Endothelial cell (in vitro differentiated cells): ENCODE results near the gene LCA5L. TPM values are rescaled to one million over a fixed set of nuclear protein-coding genes. Genes with fewer than 3 reads are reported as not detected.

Experiments
- DNase-seq: peaks from one replicate; pipeline ENCODE4 v3.0.0; 2021; ENCODE audit warnings: low spot score
- H3K27ac Mint-ChIP-seq: one replicate; pipeline ENCODE4 v1.8.0; 2021; ENCODE audit warnings: mixed read lengths, inconsistent platforms; ENCODE audit not compliant: unreplicated experiment
- H3K27me3 Mint-ChIP-seq: one replicate; pipeline ENCODE4 v1.8.0; 2021; ENCODE audit warnings: mild to moderate bottlenecking, moderate library complexity, mixed read lengths, inconsistent platforms; ENCODE audit not compliant: unreplicated experiment
- H3K36me3 Mint-ChIP-seq: one replicate; pipeline ENCODE4 v1.8.0; 2021; ENCODE audit warnings: mild to moderate bottlenecking, low read depth, mixed read lengths, inconsistent platforms; ENCODE audit not compliant: unreplicated experiment
- H3K4me1 Mint-ChIP-seq: one replicate; pipeline ENCODE4 v1.8.0; 2021; ENCODE audit warnings: mild to moderate bottlenecking, mixed read lengths, inconsistent platforms; ENCODE audit not compliant: unreplicated experiment
- H3K4me3 Mint-ChIP-seq: one replicate; pipeline ENCODE4 v1.8.0; 2021; ENCODE audit warnings: mild to moderate bottlenecking, mixed read lengths, inconsistent platforms; ENCODE audit not compliant: unreplicated experiment
- H3K9me3 Mint-ChIP-seq: one replicate; pipeline ENCODE4 v1.8.0; 2021; ENCODE audit warnings: mixed read lengths, inconsistent platforms; ENCODE audit not compliant: unreplicated experiment
- total RNA-seq: library from RNA; stranded (reverse); fragmentation: NEBNext Ultra II Directional; extraction: Animal tissue kit (Norgen Biotek cat#: 25700); gene quantifications from one replicate; pipeline ENCODE4 v1.2.1, GENCODE V29; 2021; ENCODE audit not compliant: unreplicated experiment
- TF ChIP-seq, protein P1 (sequence below): fragments of 200-600 bp; sonication (generic); IDR thresholded peaks from one replicate; pipeline ENCODE4 v1.5.0; 2021; ENCODE audit warnings: antibody characterized with exemption; ENCODE audit not compliant: unreplicated experiment

The LCA5L gene
- total RNA-seq, 1 donor from 2014 or later: 0.59 TPM

- H3K4me1 Mint-ChIP-seq: no peaks in the 10 kb centered on the region
- no peak overlapping the region for H3K27ac Mint-ChIP-seq
- TF ChIP-seq, protein P1, sequence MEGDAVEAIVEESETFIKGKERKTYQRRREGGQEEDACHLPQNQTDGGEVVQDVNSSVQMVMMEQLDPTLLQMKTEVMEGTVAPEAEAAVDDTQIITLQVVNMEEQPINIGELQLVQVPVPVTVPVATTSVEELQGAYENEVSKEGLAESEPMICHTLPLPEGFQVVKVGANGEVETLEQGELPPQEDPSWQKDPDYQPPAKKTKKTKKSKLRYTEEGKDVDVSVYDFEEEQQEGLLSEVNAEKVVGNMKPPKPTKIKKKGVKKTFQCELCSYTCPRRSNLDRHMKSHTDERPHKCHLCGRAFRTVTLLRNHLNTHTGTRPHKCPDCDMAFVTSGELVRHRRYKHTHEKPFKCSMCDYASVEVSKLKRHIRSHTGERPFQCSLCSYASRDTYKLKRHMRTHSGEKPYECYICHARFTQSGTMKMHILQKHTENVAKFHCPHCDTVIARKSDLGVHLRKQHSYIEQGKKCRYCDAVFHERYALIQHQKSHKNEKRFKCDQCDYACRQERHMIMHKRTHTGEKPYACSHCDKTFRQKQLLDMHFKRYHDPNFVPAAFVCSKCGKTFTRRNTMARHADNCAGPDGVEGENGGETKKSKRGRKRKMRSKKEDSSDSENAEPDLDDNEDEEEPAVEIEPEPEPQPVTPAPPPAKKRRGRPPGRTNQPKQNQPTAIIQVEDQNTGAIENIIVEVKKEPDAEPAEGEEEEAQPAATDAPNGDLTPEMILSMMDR: no peak
- no peaks in the 10 kb centered on the region for H3K27me3 Mint-ChIP-seq
- no peak for DNase-seq
- no peaks in the 10 kb centered on the region for H3K36me3 Mint-ChIP-seq
- no peaks in the 10 kb centered on the region for H3K9me3 Mint-ChIP-seq
- H3K4me3 Mint-ChIP-seq: no peak overlapping the region
Measured at GRCh38 chr21:39472786-39473185, 27.2 kb upstream of the LCA5L start.

GRCh38 chr21:39471598-39471997 is 26.0 kb upstream of the LCA5L start:
- no peak for DNase-seq
- Mint-ChIP-seq H3K9me3 (no peaks in the 10 kb centered on the region), H3K4me3 (no peak overlapping the region), H3K27me3 (no peaks in the 10 kb centered on the region), H3K36me3 (no peaks in the 10 kb centered on the region), H3K27ac (no peak overlapping the region), H3K4me1 (no peaks in the 10 kb centered on the region)
- TF ChIP-seq, protein P1: no peak

GRCh38 chr21:39468559-39468958 is 23.0 kb upstream of the LCA5L start:
- DNase-seq: no peak
- Mint-ChIP-seq H3K36me3 (no peaks in the 10 kb centered on the region), H3K4me3 (no peak overlapping the region), H3K27ac (no peak overlapping the region), H3K9me3 (no peaks in the 10 kb centered on the region), H3K27me3 (no peaks in the 10 kb centered on the region), H3K4me1 (no peaks in the 10 kb centered on the region)
- TF ChIP-seq, protein P1: no peak

- H3K27me3 Mint-ChIP-seq: no peaks in the 10 kb centered on the region
- TF ChIP-seq, protein P1: no peak
- H3K9me3 Mint-ChIP-seq: no peaks in the 10 kb centered on the region
- no peaks in the 10 kb centered on the region for H3K4me1 Mint-ChIP-seq
- DNase-seq: no peak
- H3K36me3 Mint-ChIP-seq: no peaks in the 10 kb centered on the region
- no peak overlapping the region for H3K27ac Mint-ChIP-seq
- no peak overlapping the region for H3K4me3 Mint-ChIP-seq
Measured at GRCh38 chr21:39467746-39468145, 22.2 kb upstream of the LCA5L start.

DNA sequence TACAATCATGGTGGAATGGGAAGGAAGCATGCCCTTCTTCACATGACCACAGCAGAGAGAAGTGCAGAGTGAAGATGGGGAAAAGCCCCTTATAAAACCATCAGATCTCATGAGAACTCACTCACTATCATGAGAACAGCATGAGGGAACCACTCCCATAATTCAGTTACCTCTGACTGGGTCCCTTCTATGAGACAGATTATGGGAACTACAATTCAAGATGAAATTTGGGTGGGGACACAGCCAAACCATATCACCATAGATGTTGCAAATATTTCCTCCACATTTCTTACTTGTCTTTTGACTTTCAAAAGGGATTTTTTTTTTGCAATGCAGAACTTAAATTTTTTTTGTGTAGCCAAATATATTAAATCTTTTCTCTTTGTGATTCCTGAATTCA is 21.0 kb upstream of the LCA5L start:
- Mint-ChIP-seq H3K9me3 (no peaks in the 10 kb centered on the region), H3K4me1 (no peaks in the 10 kb centered on the region)

More for the DNA sequence above, 21.0 kb upstream of the LCA5L start:
- no peak overlapping the region for H3K4me3 Mint-ChIP-seq
- no peak overlapping the region for H3K27ac Mint-ChIP-seq
- H3K36me3 Mint-ChIP-seq: no peaks in the 10 kb centered on the region
- no peaks in the 10 kb centered on the region for H3K27me3 Mint-ChIP-seq
- TF ChIP-seq, protein P1: no peak
- no peak for DNase-seq
